DND-41 (cell line): ENCODE data around the gene ESPL1.
A peak's percentile ranks its signal among the peaks of the same experiment; 100 is the strongest.

ENCODE experiments used
- EZH2 ChIP-seq: IDR thresholded peaks from 3 replicates; pipeline ENCODE4 v1.6.1; 2012; ENCODE audit warnings: borderline replicate concordance, low read depth, mild to moderate bottlenecking, moderate library complexity, low read length, inconsistent platforms; ENCODE audit not compliant: severe bottlenecking
- TF ChIP-seq, protein P1 (sequence below): IDR thresholded peaks from 2 replicates; pipeline ENCODE4 v1.5.1; 2012; ENCODE audit warnings: borderline replicate concordance, low read length, moderate library complexity, mild to moderate bottlenecking; ENCODE audit not compliant: poor library complexity, severe bottlenecking; ENCODE audit errors: extremely low read depth

DNA sequence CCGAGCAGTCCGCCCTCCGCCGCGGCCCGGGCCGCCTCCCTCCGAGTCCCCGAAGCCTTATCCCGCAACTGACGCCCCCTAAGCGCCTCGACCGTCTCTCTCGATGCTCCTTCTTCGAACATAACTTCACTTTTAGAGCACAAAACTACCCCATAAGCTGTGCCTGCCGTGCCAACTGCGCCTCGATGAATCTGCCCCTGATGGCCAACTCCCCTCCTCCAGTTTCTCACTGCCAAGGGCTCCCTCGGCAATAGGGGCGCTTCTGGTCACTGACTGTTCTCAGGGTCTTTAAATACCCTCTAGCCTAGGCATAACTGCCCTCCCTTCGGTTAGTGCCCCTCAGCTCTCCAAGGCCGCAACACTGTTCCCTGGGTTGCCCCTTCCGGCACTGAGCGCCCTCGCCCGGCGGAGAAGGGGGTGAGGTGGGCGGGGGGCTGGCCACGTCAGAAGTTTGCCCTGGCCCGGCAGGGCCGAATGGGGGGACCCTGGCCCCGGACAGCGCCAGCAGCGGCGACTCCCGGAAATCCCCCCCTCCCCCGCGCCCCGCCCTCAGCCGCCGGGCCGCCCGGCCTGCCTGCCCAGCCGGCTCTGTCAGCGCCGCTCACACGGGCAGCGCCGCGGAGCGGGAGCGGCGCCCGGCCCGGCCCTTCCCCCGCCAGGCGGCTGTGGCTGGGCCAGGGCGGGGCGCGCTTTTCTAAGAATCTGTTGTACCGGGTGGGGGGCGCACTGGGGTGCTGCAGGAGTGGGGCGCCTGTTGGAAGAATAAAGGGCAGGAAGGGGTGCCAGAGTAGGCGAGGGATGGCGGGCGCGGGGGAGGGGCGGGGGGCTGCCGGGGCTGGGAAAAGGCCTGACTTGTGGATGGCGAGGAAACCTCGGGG lies 46.7 kb upstream of the ESPL1 start:
- TF ChIP-seq, protein P1, sequence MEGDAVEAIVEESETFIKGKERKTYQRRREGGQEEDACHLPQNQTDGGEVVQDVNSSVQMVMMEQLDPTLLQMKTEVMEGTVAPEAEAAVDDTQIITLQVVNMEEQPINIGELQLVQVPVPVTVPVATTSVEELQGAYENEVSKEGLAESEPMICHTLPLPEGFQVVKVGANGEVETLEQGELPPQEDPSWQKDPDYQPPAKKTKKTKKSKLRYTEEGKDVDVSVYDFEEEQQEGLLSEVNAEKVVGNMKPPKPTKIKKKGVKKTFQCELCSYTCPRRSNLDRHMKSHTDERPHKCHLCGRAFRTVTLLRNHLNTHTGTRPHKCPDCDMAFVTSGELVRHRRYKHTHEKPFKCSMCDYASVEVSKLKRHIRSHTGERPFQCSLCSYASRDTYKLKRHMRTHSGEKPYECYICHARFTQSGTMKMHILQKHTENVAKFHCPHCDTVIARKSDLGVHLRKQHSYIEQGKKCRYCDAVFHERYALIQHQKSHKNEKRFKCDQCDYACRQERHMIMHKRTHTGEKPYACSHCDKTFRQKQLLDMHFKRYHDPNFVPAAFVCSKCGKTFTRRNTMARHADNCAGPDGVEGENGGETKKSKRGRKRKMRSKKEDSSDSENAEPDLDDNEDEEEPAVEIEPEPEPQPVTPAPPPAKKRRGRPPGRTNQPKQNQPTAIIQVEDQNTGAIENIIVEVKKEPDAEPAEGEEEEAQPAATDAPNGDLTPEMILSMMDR, result peak; percentile 54
- TF ChIP-seq EZH2, result no peak
